HG03520 (cell line): ENCODE results near the gene STPG1.

Experiments
- ATAC-seq: cut with Tn5 transposase; IDR thresholded peaks from one replicate; pipeline ENCODE4 v1.9.1; 2021; ENCODE audit warnings: mild to moderate bottlenecking, moderate library complexity; ENCODE audit not compliant: unreplicated experiment

Gene STPG1

GRCh38 chr1:24427545-24427862 is 13.9 kb upstream of the STPG1 start:
- ATAC-seq = no peak

GRCh38 chr1:24426744-24427544 is 13.4 kb upstream of the STPG1 start:
- no peak for ATAC-seq

- no peak for ATAC-seq
These were observed 12.3 kb upstream of the STPG1 start for GRCh38 chr1:24425922-24426321.

GRCh38 chr1:24425441-24425840 is 11.9 kb upstream of the STPG1 start:
- no peak for ATAC-seq

GRCh38 chr1:24424990-24425389 is 11.4 kb upstream of the STPG1 start:
- no peak for ATAC-seq

GRCh38 chr1:24424207-24424606 is 10.6 kb upstream of the STPG1 start:
- ATAC-seq = no peak

GRCh38 chr1:24421502-24421901 is 7.9 kb upstream of the STPG1 start:
- ATAC-seq = no peak

- ATAC-seq = no peak
These were observed 7.0 kb upstream of the STPG1 start for GRCh38 chr1:24420547-24420946.

GRCh38 chr1:24418898-24419628 is 5.5 kb upstream of the STPG1 start:
- no peak for ATAC-seq

GRCh38 chr1:24417681-24418080 is 4.1 kb upstream of the STPG1 start:
- ATAC-seq = no peak

GRCh38 chr1:24416666-24417391 is 3.2 kb upstream of the STPG1 start:
- ATAC-seq = no peak

- no peak for ATAC-seq
These were observed 2.5 kb upstream of the STPG1 start for GRCh38 chr1:24415910-24416665.

GRCh38 chr1:24415334-24415909 is 1.8 kb upstream of the STPG1 start, which contains the start of gene NIPAL3:
Gene NIPAL3, plus strand, starts transcription at chr1:24415802. Its CDS starts 3,746 bp downstream, at chr1:24419548.
- ATAC-seq = peak; percentile 93

GRCh38 chr1:24414775-24415333 is 1.3 kb upstream of the STPG1 start:
- ATAC-seq = no peak

GRCh38 chr1:24412408-24412807 is 1.2 kb downstream of the STPG1 start:
- no peak for ATAC-seq

GRCh38 chr1:24411963-24412362 is 1.6 kb downstream of the STPG1 start:
- ATAC-seq = no peak

GRCh38 chr1:24410750-24411149 is 2.8 kb downstream of the STPG1 start:
- ATAC-seq = no peak

GRCh38 chr1:24409535-24409934 is 4.0 kb downstream of the STPG1 start:
- ATAC-seq = no peak

GRCh38 chr1:24406788-24407187 is 6.8 kb downstream of the STPG1 start:
- no peak for ATAC-seq

- no peak for ATAC-seq
These were observed 9.8 kb downstream of the STPG1 start for GRCh38 chr1:24403806-24404205.
